Measurements from ENCODE around the gene CLIC2. TPM values are rescaled to one million over a fixed set of nuclear protein-coding genes. Genes with fewer than 3 reads are reported as not detected.
A peak's percentile ranks its signal among the peaks of the same experiment; 100 is the strongest.

CLIC2 gene
- total RNA-seq, 1 experiment from 2014 or later: 0.98 TPM

DNA sequence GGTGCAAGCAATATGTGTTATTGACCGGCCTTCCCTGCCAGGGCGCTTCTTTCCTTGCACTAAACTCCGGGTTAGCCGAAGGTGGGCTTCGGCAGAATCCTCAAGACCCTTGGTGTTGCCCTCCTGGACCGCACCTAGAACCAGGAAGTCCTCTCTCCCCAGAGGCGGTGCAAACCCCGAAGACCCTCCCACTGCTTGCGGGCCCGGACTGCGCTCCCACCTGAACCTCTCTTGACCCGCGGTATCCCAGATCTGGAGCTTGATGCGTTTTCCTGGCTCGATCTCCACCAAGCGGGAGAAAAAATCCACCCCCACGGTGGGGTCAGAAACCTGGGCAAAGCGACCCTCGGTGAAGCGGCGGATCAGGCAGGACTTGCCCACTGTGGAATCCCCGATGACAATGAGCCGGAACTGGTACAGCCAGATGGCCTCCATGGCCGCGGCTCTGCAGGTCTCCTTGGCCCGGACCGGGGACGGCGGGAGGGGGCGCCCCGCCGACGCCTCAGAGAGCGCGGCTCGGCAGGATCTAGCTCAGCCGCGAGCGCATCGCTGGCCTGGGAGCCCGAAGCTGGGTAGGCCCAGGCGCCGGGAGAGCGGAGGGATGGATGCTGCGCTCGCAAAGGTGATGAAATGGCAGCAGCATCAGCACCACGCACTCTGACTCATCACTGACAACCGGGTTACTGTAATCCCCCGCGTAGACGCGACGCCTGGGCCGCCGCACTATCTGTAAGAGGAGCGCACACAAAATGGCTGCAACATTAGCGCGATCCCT is 70.4 kb downstream of the CLIC2 start, which contains the start of gene RAB39B:
TSS of gene RAB39B (minus strand) at position 638 of the 775 bp plus-strand sequence. CDS start at position 435, 203 bp downstream.
- Mint-ChIP-seq H3K36me3 (ENCODE audit: insufficient read depth in 1 of 3, low read depth in 3 of 3) (peaks cover 0 to 8% (median 4%) of the 10 kb centered on the region in 3 experiments; a peak in 3 of 7 replicates), H3K4me3 (peak within 1 kb of the TSS; percentile 86 to 91), H3K27ac (peak within 1 kb of the TSS in 2 of 3 experiments; percentile 61 to 70; a peak in 2 of 7 replicates), H3K27me3 (ENCODE audit: low read depth) (peaks cover 2% of the 10 kb centered on the region), H3K4me1 (peaks cover 4 to 9% of the 10 kb centered on the region in 2 experiments; a peak in 3 of 4 replicates), H3K9me3 (peaks cover 58 to 67% of the 10 kb centered on the region in 2 experiments)
- TF ChIP-seq, protein P1, sequence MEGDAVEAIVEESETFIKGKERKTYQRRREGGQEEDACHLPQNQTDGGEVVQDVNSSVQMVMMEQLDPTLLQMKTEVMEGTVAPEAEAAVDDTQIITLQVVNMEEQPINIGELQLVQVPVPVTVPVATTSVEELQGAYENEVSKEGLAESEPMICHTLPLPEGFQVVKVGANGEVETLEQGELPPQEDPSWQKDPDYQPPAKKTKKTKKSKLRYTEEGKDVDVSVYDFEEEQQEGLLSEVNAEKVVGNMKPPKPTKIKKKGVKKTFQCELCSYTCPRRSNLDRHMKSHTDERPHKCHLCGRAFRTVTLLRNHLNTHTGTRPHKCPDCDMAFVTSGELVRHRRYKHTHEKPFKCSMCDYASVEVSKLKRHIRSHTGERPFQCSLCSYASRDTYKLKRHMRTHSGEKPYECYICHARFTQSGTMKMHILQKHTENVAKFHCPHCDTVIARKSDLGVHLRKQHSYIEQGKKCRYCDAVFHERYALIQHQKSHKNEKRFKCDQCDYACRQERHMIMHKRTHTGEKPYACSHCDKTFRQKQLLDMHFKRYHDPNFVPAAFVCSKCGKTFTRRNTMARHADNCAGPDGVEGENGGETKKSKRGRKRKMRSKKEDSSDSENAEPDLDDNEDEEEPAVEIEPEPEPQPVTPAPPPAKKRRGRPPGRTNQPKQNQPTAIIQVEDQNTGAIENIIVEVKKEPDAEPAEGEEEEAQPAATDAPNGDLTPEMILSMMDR (conservative IDR thresholded peaks at IDR 0.05): no peak
- H2BK12ac ChIP-seq (ENCODE audit: insufficient read length, low read depth, low read length): no peak within 1 kb of the TSS
- no peak within 1 kb of the TSS for H3T11ph ChIP-seq (ENCODE audit: low read length)
- peak; percentile 78 for DNase-seq
- H3K9ac ChIP-seq (ENCODE audit: extremely low read depth, insufficient read length, low read length): peak within 1 kb of the TSS; percentile 33
- H3K23ac ChIP-seq (ENCODE audit: insufficient read length, low read depth, low read length): no peak within 1 kb of the TSS
- H3K79me1 ChIP-seq (ENCODE audit: insufficient read depth, low read depth, low read length, poor library complexity, severe bottlenecking): no peaks in the 10 kb centered on the region
- no peak within 1 kb of the TSS for H2BK20ac ChIP-seq (ENCODE audit: low read depth, low read length, poor library complexity, severe bottlenecking)
- H3K18ac ChIP-seq (ENCODE audit: insufficient read length, low read depth, low read length): peak within 1 kb of the TSS; percentile 59
- H3K14ac ChIP-seq (ENCODE audit: insufficient read depth, low read length): peak within 1 kb of the TSS; percentile 81
- H2BK5ac ChIP-seq (ENCODE audit: insufficient read length, low read length): no peak within 1 kb of the TSS
- no peaks in the 10 kb centered on the region for H3K27me3 ChIP-seq (ENCODE audit: insufficient read depth, low read length)
- no peaks in the 10 kb centered on the region for H3K23me2 ChIP-seq (ENCODE audit: insufficient read length, low read depth, low read length, poor library complexity, severe bottlenecking)
- H4K20me1 ChIP-seq (ENCODE audit: control insufficient read depth, insufficient read depth, insufficient read length): no peaks in the 10 kb centered on the region
- no peak within 1 kb of the TSS for H3K4ac ChIP-seq (ENCODE audit: low read depth, low read length)
- H3K4me1 ChIP-seq (ENCODE audit: insufficient read depth, low read length): no peaks in the 10 kb centered on the region
- no peaks in the 10 kb centered on the region for H3K79me2 ChIP-seq (ENCODE audit: insufficient read depth, low read length)
- no peak within 1 kb of the TSS for H4K8ac ChIP-seq (replicated peaks; ENCODE audit: insufficient read length, low read depth, low read length)
- H2BK120ac ChIP-seq (ENCODE audit: low read depth, low read length, poor library complexity, severe bottlenecking): no peak within 1 kb of the TSS
- H3K9me3 ChIP-seq (ENCODE audit: control insufficient read depth, low read depth, low read length): peaks cover 23% of the 10 kb centered on the region
- no peak within 1 kb of the TSS for H2AFZ ChIP-seq (ENCODE audit: low read length)
- no peak within 1 kb of the TSS for H4K5ac ChIP-seq (ENCODE audit: insufficient read length, low read depth, low read length)
- H3K4me2 ChIP-seq (ENCODE audit: insufficient read depth, insufficient read length, low read length): peak within 1 kb of the TSS; percentile 34
- no peak within 1 kb of the TSS for H4K91ac ChIP-seq (ENCODE audit: insufficient read length, low read depth, low read length)
- WGBS (ENCODE audit: extremely low coverage, insufficient read length, low lambda C conversion rate): no CpG with 5 or more reads among the region's 58 CpGs
- no peak within 1 kb of the TSS for H3K56ac ChIP-seq (ENCODE audit: insufficient read length, low read depth, low read length)
- no peak within 1 kb of the TSS for H2BK15ac ChIP-seq (ENCODE audit: low read depth, low read length)
- no peak within 1 kb of the TSS for H3K27ac ChIP-seq (ENCODE audit: insufficient read length, low read depth, low read length)
- H2AK5ac ChIP-seq (ENCODE audit: insufficient read length, low read length): no peak within 1 kb of the TSS

Measured in H9 (cell line).